Fibroblast of lung (primary cell): Measurements from ENCODE around the gene ZNRF1. TPM values are rescaled to one million over a fixed set of nuclear protein-coding genes. Genes with fewer than 3 reads are reported as not detected.

Source experiments
- DNase-seq, 2 donors: peaks; one replicate each; pipeline versions ENCODE4 v3.0.0 to v3.0.0-alpha.2; 2010; ENCODE audit warnings: low read depth in 2 of 2
- H2AFZ ChIP-seq: 2 replicates; pipeline ENCODE4 v1.5.1; 2012; ENCODE audit warnings: low read length, control low read depth, inconsistent platforms
- H3K27ac ChIP-seq: 2 replicates; pipeline ENCODE4 v1.5.1; 2011; ENCODE audit warnings: low read length, control low read depth; ENCODE audit not compliant: insufficient read depth
- H3K27me3 ChIP-seq: 2 replicates; pipeline ENCODE4 v1.5.1; 2011; ENCODE audit warnings: mild to moderate bottlenecking, low read length; ENCODE audit not compliant: control insufficient read depth, insufficient read depth
- H3K36me3 ChIP-seq: 2 replicates; pipeline ENCODE4 v1.5.1; 2011; ENCODE audit warnings: low read length; ENCODE audit not compliant: control insufficient read depth, insufficient read depth
- H3K4me1 ChIP-seq: 2 replicates; pipeline ENCODE4 v1.5.1; 2011; ENCODE audit warnings: low read length; ENCODE audit not compliant: control insufficient read depth, insufficient read depth; ENCODE audit errors: extremely low read depth
- H3K4me2 ChIP-seq: 2 replicates; pipeline ENCODE4 v1.5.1; 2011; ENCODE audit warnings: low read length, control low read depth; ENCODE audit not compliant: insufficient read depth; ENCODE audit errors: extremely low read depth
- H3K4me3 ChIP-seq, 4 experiments: fragments of 200-600 bp in 1 of 4; sonication (generic) in 1 of 4; replicated peaks in 1 of 4; 2 replicates each; pipeline ENCODE4 v1.5.1; 2011 to 2016; ENCODE audit warnings: low read length in 4 of 4, low read depth in 3 of 4, mild to moderate bottlenecking in 3 of 4, control low read depth in 2 of 4, inconsistent platforms in 1 of 4, mixed read lengths in 1 of 4; ENCODE audit not compliant: insufficient read depth in 1 of 4; ENCODE audit errors: control extremely low read depth in 1 of 4
- H3K79me2 ChIP-seq: 2 replicates; pipeline ENCODE4 v1.5.1; 2012; ENCODE audit warnings: mild to moderate bottlenecking, low read length, inconsistent platforms; ENCODE audit not compliant: control insufficient read depth, insufficient read depth
- H3K9ac ChIP-seq: 2 replicates; pipeline ENCODE4 v1.5.1; 2011; ENCODE audit warnings: mild to moderate bottlenecking, low read length, control low read depth; ENCODE audit not compliant: insufficient read depth
- H3K9me3 ChIP-seq: 2 replicates; pipeline ENCODE4 v1.5.1; 2012; ENCODE audit warnings: low read depth, low read length; ENCODE audit not compliant: control insufficient read depth, insufficient read depth
- H4K20me1 ChIP-seq: 2 replicates; pipeline ENCODE4 v1.5.1; 2011; ENCODE audit warnings: low read length; ENCODE audit not compliant: control insufficient read depth, insufficient read depth; ENCODE audit errors: extremely low read depth
- CTCF ChIP-seq, 2 donors: IDR thresholded peaks in 1 of 2; conservative IDR thresholded peaks in 1 of 2; 1 replicate in 1 of 2; 2 replicates in 1 of 2; pipeline ENCODE4 v1.5.1; 2011 to 2012; ENCODE audit warnings: low read length in 2 of 2, control low read depth in 1 of 2, inconsistent platforms in 1 of 2, low read depth in 1 of 2, mild to moderate bottlenecking in 1 of 2
- EZH2 ChIP-seq: IDR thresholded peaks from 2 replicates; pipeline ENCODE4 v1.5.1; 2012; ENCODE audit warnings: low read length, control low read depth, mild to moderate bottlenecking; ENCODE audit errors: missing control alignments
- polyA plus RNA-seq, 2 donors: library from polyadenylated mRNA; depleted of rRNA in 1 of 2; stranded (reverse) in 1 of 2; unstranded in 1 of 2; fragments of >200 nt; gene quantifications; 2 replicates each; pipeline ENCODE4 v1.2.1, GENCODE V29; 2011 to 2012; ENCODE audit warnings: missing spikeins in 1 of 2
- total RNA-seq: library from RNA; depleted of rRNA; stranded (reverse); fragments of >200 nt; gene quantifications from 2 replicates; pipeline ENCODE4 v1.2.1, GENCODE V29; 2014

The ZNRF1 gene
- total and polyA plus RNA-seq, 2 donors (not counting 1 experiment from before 2014, with no cell fraction given) = 21.0 to 21.1 TPM

GRCh38 chr16:75053791-75054555, 55.1 kb downstream of the ZNRF1 start:
- Histone ChIP-seq H3K9ac (no peak overlapping the region), H3K27me3 (no peaks in the 10 kb centered on the region), H2AFZ (no peak overlapping the region), H3K79me2 (peaks cover 9% of the 10 kb centered on the region), H4K20me1 (peaks cover 2% of the 10 kb centered on the region), H3K36me3 (peaks cover 2% of the 10 kb centered on the region), H3K4me3 (no peak overlapping the region), H3K4me1 (no peaks in the 10 kb centered on the region), H3K27ac (no peak overlapping the region), H3K4me2 (no peak overlapping the region), H3K9me3 (no peaks in the 10 kb centered on the region)
- no peak for DNase-seq
- TF ChIP-seq CTCF (conservative IDR thresholded peaks at IDR 0.05 in 1 of 2, IDR thresholded peaks at IDR 0.05 in 1 of 2; ENCODE audit: low read depth in 1 of 2, low read length in 2 of 2) (no peak), EZH2 (no peak)

GRCh38 chr16:75054556-75054947, 55.7 kb downstream of the ZNRF1 start:
- Histone ChIP-seq H2AFZ (no peak overlapping the region), H3K4me3 (no peak overlapping the region), H3K4me2 (no peak overlapping the region), H3K79me2 (peaks cover 5% of the 10 kb centered on the region), H3K36me3 (peaks cover 2% of the 10 kb centered on the region), H3K9me3 (no peaks in the 10 kb centered on the region), H3K4me1 (no peaks in the 10 kb centered on the region), H4K20me1 (peaks cover 2% of the 10 kb centered on the region), H3K27me3 (no peaks in the 10 kb centered on the region), H3K9ac (no peak overlapping the region), H3K27ac (no peak overlapping the region)
- DNase-seq = no peak
- TF ChIP-seq EZH2 (no peak), CTCF (conservative IDR thresholded peaks at IDR 0.05 in 1 of 2, IDR thresholded peaks at IDR 0.05 in 1 of 2; ENCODE audit: low read depth in 1 of 2, low read length in 2 of 2) (no peak)

GRCh38 chr16:75058806-75059205, 60.0 kb downstream of the ZNRF1 start:
- H4K20me1 ChIP-seq = peaks cover 2% of the 10 kb centered on the region
- peak in 1 of 2 donors; percentile 35 for DNase-seq

More at GRCh38 chr16:75058806-75059205, 60.0 kb downstream of the ZNRF1 start:
- no peak overlapping the region for H3K4me3 ChIP-seq
- no peaks in the 10 kb centered on the region for H3K9me3 ChIP-seq
- H3K79me2 ChIP-seq = peaks cover 8% of the 10 kb centered on the region
- TF ChIP-seq EZH2 = no peak
- no peak for TF ChIP-seq CTCF (conservative IDR thresholded peaks at IDR 0.05 in 1 of 2, IDR thresholded peaks at IDR 0.05 in 1 of 2; ENCODE audit: low read depth in 1 of 2, low read length in 2 of 2)
- H3K4me1 ChIP-seq = peaks cover 4% of the 10 kb centered on the region
- H3K27me3 ChIP-seq = no peaks in the 10 kb centered on the region
- no peak overlapping the region for H3K4me2 ChIP-seq
- no peak overlapping the region for H3K9ac ChIP-seq
- peaks cover 2% of the 10 kb centered on the region for H3K36me3 ChIP-seq
- H2AFZ ChIP-seq = no peak overlapping the region
- no peak overlapping the region for H3K27ac ChIP-seq
